Tibial nerve (tissue), 3 donors: ENCODE results near the gene IGLL5.

ENCODE experiments used
- CTCF ChIP-seq, 5 experiments: fragments of 200-600 bp in 3 of 5; fragments of 450-650 bp in 2 of 5; sonication (generic) in 3 of 5; IDR thresholded peaks; one replicate each; pipeline ENCODE4 v1.5.1; 2016 to 2019; ENCODE audit warnings: antibody characterized with exemption in 5 of 5, mild to moderate bottlenecking in 3 of 5, moderate library complexity in 2 of 5
- POLR2A ChIP-seq, 2 donors: fragments of 450-650 bp; IDR thresholded peaks; one replicate each; pipeline ENCODE4 v1.6.1; 2017; ENCODE audit warnings: antibody characterized with exemption in 2 of 2, mild to moderate bottlenecking in 2 of 2, moderate library complexity in 2 of 2

DNA sequence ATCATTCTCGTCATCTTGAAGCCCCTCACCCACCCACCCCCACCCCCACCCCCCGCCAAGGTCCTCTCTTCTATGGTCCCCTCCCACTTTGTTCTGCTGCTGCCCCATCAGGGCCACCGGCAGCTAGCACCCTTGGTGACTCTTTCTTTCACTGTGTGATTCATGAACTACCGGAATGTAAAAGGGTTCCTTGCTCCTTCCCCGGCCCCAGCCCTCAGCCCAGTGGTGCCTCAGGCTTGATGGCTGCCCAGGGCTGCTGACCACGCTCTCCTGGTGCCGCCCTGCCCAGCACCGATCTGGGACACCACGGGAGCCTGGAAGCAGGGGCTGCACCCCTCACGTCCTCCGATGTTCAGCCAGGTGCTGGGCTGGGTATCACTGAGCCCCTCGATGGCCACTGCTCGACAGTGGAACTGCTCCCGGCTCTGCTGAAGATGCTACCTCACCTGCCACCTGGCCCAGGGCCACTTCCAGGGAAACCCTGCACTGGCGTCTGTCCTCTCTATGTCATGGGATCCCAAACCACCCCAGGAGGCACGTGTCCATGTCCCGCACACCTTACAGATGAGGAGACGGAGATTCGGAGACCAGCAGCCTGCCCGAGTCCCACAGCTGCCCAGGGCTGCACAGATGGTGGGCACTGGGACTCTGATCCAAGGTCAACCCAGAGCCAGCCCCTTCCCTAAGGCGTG lies 39.7 kb downstream of the IGLL5 start:
- TF ChIP-seq POLR2A (IDR thresholded peaks at IDR 0.05), result no peak
- TF ChIP-seq CTCF (IDR thresholded peaks at IDR 0.05), result no peak
